Astrocyte of the hippocampus (primary cell): ENCODE data around the gene DGKD.
A peak's percentile ranks its signal among the peaks of the same experiment; 100 is the strongest.

Source experiments
- DNase-seq: peaks from one replicate; pipeline ENCODE4 v3.0.0; 2011; ENCODE audit warnings: low read depth, low spot score

The DGKD gene

DNA sequence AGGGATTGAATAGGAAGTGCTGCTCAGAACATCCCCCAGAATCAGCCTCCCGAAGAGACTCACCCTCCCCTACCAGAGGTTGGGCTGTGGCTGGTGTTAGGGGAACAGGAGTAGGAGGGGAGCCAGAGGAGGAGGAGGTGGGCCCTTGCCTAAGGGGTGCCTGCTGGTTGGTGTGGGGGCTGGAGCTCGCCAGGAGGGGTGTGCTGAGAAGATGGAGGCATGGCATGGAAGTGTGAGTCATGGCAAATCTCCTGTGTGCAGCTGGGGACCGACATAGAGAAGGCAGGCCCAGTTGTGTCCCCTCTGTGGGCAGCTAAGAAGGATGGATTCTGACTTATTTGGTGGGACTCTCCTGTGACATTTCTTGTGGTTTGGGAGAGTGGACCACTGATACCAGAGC lies 73.7 kb downstream of the DGKD start:
- DNase-seq, result no peak

DNA sequence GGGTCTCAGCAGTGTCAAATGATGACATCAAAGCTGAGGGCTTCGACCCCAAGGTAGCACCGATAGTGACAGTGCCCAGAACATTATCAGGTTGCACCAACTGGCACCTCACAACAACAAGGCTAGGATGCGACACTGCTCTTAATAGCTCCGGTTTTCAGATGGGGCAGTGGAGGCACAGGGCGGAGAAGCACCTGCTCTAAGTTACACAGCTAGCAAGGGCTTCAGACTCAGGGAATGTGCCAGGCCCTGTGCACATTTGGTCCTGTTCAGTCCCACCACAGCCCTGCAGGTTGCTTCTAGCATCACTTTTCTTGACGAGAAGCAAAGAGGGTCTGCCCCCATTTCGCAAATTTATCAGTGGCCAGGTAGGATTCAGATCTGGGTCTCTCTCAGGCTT lies 74.1 kb downstream of the DGKD start:
- DNase-seq, result no peak

DNA sequence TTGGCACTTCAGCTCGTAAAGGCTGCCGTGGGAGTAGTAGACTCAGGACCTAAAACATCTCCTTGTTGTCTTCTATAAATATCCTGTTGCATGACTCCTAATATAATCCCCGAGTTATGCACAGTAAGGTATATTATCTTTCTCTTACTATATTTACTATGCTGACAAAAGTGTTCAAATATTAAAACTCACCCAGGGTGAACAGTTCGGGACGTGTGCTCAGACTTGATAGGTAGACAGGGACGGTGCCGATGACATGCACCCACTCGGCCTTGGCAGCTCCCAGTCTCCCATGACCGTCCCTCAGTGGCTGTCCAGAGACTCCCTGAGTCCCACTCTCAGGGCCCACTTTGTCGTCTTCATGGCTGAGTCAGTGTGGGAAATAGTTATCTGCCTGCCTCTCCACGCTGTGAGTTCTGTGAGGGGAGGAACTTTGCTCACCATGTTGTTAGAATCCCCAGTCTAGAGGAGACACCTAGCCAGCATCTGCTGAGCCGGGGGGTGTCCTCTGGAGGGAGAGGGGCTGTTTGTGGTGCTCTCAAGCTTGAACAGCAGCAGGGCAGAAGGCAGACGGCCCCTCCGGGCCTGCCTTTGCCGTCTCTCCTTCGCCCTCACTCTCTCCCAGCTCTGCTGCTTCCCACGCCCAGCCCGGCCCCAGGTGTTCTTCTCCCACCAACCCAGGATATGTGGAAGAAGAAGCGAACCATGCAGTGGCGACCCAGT lies 75.0 kb downstream of the DGKD start:
- no peak for DNase-seq

DNA sequence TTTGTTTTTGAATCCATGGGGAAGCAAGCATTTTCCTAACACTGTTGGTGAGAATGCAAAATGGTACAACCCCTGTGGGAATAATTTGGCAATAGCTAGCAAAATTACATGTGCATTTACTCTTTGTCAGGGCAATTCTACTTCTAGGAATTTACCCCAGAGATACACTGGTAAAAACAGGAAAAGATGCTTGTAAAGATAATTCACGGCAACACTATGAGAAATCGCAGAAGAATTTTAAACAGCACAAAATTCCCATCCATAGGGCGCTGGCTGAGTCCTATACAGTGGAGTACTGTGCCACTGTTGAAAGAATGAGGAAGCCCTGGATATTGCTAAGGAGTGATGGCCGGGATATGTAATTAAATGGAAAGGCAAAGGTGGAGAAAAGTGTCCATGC lies 75.8 kb downstream of the DGKD start:
- no peak for DNase-seq

DNA sequence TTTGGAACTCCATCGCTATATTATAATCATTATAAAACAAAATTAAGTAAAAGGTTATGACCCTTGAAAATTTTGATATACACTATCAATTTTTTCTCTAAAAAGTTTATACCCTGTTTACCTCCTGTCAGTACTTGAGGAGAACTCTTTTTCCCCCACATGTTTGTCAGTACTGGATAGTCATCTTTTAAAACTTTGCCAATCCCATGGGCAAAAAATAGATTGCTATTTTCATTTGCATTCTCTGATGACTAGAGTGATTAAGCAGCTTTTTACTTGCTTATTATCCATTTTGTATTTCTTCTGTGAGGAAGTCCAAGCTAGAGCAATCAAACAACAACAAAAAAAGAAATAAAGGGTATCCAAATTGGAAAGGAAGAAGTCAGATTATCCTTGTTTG lies 76.4 kb downstream of the DGKD start:
- no peak for DNase-seq

DNA sequence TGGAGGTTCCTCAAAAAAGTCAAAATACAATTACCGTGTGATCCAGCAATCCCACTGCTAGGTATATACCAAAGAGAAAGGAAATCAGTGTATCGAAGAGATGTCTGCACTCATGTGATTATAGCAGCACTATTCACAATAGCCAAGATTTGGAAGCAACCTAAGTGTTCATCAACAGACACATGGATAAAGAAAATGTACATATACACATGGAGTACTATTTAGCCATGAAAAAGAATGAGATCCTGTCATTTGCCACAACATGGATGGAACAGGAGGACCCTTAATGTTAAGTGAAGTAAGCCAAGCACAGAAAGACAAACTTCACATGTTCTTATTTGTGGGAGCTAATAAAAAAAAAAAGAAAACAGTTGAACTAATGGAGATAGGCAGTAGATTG lies 78.7 kb downstream of the DGKD start:
- no peak for DNase-seq

DNA sequence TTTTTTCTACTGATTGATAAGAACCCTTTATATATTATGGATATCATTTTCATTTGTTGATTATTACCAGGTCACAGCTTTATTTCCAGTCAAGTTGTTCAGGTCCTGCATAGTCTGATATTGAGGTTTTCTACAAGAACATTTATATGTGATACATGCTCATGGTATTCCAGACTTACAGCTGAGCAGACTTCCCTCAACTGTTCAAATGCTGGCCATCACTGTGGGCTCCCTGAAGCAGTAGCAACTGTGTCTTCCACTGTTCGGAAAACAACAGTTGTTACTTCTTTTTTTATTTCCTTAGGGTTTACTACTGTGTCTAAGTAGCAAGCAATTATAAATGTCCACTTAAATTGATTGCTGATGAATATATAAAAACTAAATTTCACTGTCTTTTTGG lies 79.5 kb downstream of the DGKD start:
- DNase-seq, result no peak

DNA sequence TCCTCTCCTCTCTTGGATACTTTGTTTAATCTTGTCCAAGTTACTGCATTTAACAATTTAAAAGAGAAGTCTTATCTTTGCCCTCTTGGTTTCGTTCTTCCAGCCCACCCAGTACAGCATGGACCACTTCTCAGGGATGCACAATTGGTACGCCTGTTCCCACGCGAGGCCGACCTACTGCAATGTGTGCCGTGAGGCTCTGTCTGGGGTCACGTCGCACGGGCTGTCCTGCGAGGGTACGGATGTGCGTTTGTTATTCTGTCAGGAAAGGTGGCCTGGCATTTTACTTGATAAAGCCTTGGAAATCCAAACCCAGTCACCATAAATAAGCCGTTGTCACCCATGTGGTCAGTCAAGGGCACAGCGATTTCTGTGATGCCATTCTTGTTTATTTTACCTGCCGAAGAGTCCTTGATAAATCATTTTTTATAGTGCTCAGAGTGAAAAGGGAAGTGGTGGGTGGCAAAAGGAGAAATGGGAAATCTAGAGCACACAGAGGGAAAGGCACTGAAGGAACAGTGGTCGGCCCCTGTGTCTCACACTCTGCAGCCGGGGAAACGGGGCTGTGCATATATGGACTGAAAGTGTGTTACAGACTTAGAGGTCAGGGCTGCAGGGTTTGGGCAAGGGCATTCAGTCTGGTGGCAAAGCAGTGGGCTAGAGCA lies 80.5 kb downstream of the DGKD start:
- no peak for DNase-seq

DNA sequence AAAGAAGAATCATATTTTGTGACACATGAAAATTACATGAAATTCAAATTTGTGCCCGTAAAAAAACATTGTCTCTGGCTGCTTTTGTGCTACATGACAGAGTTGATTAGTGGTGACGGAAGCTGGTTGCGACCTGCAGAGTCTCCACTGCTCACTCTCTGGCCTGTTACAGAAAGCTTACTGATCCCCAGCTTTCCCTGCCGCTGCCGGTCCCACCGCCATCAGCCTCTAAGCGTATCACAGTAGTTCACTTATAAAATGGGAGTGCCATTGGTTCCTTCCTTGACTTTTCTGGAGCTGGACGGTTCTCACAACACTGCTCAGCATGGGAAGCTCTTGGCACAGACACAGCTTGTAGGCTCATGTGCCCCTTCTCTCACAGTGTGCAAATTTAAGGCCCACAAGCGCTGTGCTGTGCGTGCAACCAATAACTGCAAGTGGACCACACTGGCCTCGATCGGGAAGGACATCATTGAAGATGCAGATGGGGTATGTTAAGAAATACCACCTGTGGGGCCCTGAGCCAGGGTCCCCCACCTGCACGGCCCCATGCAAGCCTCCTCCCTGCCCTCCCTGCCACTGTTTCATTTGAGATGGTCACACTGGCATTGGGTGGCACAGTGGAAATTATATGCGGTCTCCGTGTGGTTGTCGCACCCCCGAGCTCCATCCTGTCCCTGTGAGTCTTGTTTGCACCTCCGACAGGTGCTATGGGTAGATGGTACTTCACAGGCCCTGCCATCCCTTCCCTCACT lies 81.3 kb downstream of the DGKD start:
- DNase-seq, result no peak

DNA sequence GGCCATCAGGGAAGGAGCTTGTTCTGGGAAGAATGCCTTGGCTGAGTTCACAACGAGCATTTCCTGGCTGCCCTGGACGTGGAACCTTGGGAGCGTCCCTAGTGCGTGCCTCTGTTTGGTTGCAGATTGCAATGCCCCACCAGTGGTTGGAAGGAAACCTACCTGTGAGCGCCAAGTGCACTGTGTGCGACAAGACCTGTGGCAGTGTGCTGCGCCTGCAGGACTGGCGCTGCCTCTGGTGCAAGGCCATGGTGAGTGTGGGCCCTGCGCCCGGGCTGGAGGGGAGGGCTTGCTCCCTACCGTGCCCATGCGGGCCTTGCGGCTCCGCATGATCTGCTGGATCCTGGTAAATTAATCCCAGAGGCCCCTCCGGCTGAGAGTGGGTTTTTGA lies 81.9 kb downstream of the DGKD start:
- no peak for DNase-seq

DNA sequence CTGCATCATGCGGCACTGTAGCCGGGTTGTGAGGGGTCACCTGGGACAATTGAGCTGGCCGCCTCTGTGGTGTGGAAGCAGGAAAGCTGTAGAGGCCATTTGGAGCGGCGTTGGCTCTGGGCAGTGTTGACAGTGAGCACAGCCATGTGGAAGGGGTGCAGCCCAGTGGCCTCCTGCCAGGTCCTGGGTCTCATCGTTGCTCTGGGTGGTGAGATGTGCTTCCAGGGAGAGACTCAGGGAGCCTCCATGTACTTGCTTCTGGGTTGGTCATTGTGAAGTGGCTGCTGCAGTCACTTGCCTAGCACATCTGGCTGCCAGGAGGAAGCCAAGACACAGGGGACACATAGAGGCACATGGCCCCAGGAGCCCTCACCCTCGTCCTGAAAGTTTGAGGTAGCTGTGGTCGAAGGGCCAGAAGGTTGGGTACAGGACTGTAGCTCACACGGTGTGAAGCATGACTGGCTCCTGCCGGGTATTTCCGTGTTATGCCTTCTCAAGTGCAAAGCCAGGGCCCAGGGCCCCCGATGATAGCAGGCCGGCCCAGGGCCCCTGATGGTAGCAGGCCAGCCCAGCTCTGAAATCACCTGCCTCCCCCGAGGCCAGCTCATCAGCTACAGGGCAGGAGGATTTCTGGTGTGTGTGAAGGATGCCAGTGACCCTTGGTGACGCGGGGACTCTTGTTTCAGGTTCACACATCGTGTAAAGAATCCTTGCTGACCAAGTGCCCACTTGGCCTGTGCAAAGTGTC lies 82.6 kb downstream of the DGKD start:
- no peak for DNase-seq

DNA sequence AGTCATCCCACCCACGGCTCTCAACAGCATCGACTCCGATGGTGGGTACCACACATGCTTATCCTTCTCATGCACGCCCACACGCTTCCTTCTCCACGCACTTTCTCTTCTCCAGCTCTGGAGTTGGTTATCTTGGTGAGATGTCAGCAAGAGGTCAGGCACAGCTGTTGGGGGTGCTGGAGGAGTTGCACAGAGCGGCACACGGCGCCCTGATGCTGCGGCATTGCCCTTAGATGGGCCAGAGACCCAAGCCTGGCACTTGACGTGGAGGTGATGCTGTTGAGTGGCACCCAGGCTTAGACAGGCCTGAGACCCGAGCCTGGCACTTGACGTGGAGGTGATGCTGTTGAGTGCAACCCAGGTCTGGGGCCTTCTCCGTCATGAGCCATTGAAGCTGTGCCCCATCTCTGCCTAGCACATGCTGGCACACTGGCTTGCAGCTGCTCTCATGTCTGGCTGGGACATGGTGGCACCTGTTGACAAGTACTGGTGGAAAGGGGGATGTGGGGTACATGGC lies 83.2 kb downstream of the DGKD start:
- no peak for DNase-seq

DNA sequence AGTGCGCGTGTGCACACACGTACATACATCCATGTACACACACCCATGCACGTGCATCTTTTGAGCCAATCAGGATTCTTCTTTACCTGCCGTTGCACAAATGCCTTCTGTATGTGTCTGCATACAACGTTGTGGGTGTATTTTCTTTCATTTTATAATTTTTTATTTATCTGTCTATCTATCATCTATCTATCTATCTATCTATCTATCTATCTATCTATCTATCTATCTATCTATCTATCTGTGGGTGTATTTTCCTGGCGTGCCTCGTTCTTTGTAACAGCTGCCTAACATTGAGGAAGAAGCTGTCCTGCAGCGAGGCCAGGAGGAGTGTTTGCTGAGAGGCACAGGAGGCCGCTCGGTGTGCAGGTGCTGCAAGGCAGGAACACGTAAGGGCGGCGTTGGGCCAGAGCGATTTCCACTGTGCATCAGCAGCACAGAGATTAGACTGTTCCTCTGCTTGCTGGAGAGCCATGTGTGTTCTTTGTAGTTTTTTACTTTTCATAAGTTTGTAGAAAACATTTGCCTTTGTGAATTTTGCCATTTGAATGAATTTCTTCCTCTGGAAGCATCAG lies 84.4 kb downstream of the DGKD start:
- DNase-seq, result no peak

DNA sequence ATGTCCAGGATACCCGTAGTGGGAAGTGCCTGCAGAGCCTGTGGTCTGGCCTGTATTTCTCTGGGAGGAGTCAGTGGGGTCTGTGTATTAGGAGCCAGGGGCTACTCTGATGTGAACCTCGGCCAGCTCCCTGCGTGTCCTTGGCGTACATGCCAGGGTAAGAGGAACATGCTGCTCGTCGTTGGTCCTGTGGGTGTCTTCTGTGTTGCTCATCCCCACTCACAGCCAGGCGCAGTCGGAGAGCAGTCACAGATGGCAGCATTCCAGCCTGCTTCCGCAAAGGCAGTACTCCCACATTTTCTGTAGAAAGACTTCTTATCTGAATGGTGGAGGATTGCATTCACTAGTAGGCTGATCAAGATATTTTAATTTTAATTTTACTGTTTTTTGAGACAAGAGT lies 84.9 kb downstream of the DGKD start:
- no peak for DNase-seq

DNA sequence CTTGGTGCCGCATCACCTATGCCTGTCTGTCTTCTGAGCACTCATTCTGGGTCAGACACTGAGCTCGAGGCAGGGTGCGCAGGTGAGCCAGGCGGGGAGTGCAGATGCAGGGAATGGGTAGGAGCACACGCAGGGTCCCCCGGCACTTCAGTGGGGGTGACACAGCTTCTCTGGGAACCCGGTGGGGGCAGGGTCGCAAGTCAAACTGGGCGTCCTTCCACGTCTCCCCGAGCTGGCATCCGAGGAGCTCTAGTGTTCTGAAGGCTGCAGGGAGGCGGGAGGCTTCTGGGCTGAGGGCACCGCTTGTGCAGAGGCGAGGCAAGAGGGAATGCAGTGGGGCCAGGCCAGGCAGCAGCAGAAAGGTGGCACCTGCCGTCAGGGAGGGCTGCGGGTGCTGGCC lies 86.0 kb downstream of the DGKD start:
- DNase-seq, result no peak

DNA sequence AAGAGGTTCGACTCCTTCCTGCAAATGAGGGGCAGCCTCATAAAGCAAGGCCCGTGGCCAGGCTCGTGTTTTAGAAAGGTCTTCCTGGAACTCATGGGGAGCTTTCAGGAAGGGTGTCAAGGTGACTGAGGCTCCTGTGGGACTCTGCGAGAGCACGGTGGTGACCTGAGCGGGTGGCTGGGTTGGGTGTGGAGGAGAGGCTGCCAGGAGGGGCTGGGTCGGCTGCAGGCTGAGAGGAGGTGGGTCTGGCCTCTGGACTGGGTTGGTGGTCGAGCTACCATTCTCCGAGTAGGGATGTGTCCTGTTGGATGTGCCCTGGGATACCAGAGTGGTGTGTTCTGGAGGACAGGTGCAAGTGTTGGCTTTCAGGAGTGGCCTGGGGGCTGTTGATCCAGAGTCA lies 86.4 kb downstream of the DGKD start:
- no peak for DNase-seq

DNA sequence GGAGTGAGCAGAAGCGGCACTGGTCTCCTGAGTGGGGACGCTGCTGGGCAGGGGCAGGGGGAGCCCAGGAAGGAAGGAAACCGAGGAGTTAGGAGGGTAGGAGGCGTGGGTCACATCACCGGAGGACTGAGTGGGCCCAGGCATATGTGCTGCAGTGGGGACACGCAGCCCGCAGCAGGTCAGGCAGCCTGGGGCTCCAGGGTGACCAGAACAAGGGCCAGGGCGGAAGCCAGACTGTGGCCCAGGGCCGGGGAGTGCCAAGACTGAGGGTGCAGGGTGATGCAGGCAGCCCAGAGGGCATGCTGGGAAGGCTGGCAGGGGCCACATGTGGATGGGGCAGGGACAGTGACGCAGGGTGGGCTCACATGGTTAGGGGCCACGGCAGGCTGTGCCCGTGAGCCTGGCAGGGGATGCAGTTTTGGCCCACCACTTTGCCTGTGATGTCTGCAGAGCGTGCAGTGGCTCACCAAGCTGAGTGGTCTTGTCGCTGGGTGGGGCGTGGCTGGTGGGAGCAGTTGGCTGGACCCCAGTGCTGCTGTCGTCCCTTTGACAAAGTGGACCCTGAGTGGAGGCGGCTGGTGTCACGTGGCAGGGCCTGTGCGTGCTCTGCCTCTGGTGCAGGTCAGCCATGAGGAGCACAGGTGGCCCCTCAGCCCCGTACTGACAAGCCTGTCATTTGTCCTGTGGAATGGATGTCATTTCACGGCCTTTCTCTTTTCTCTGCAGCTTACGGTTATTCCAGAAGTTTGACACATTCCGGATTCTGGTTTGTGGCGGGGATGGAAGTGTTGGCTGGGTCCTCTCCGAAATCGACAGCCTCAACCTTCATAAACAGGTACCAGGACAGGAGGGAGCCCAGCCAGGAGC lies 87.1 kb downstream of the DGKD start:
- no peak for DNase-seq

DNA sequence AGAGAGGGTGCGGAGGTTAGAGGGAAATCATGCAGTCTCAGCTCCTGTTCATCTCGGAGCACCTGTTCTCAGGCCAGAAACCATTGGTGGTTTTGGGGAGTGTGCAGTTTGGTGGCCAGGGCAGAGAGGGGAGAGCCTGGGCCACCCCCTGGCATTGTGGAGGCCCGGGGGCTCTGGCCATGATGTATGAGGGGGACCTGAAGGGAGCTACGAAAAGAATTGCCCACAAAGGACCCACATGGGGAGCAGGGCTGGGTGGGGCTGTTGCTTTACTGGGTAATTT lies 87.7 kb downstream of the DGKD start:
- DNase-seq, result no peak

DNA sequence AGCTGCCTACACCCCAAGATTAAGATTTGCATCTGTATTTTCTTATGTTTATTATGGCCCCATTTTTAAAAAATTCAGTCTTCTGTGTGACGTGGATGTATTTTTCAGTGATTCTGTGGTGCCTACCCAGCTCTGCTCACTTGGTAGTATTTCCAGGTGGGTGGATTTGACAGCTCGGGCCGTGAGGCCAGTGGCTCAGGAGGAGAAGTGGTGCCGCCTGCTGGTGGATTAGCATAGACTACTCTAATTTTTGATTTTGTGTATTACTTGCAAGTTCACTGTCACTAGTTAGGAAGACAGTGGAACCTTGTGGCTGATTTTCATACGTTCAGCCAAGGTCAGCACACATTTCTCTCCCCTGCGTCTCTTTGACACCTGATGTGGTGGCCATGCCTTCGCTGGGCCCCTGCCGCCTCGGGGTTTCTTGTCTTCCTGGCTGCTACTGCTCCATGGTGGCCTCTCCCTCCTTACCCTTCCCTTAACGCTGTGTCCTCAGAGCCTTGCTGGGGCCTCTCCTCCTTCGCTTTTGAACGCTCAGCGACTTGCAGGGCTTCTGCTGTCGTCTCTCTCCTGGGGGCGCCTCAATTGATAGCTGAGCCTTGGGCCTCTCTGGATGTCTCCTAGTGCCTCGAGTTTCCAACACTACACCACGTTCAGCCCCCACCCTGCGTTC lies 89.4 kb downstream of the DGKD start:
- peak; percentile 90 for DNase-seq

DNA sequence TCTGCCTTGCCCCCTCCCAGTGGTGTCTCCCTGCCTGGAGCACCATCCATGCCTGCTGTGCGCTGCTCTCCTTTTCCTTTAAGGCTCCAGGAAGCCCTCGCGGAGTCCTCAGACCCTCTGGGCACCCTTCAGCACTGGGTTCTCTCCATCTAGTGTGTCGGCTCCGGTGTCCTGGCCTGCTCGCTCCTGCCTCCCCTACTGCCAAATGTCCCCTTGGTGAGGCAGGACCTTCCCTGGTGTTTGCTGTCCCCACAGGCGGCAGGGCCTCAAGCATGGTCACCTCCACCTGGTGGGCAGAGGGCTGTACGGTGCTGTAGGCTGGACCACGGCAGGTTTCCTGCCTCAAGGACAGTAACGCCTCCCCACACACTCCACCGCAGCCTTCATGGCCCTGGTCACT lies 90.2 kb downstream of the DGKD start:
- DNase-seq, result no peak
